IPS DF 4.7 (cell line): ENCODE measurements around the gene DYNC2H1.
A peak's percentile ranks its signal among the peaks of the same experiment; 100 is the strongest.

Experiments used
- DNase-seq: peaks from one replicate; pipeline ENCODE4 v3.0.0-alpha.2; 2013; ENCODE audit warnings: low spot score; ENCODE audit errors: extremely low read depth

The DYNC2H1 gene

GRCh38 chr11:103450241-103450640 is 341.0 kb downstream of the DYNC2H1 start:
- DNase-seq: no peak

- no peak for DNase-seq
Measured at GRCh38 chr11:103453126-103453525, 343.9 kb downstream of the DYNC2H1 start.

- no peak for DNase-seq
Measured at GRCh38 chr11:103453915-103454709, 344.9 kb downstream of the DYNC2H1 start.

GRCh38 chr11:103464420-103464819 is 355.2 kb downstream of the DYNC2H1 start:
- DNase-seq: no peak

GRCh38 chr11:103465555-103466140 is 356.4 kb downstream of the DYNC2H1 start:
- no peak for DNase-seq

GRCh38 chr11:103471546-103471945 is 362.3 kb downstream of the DYNC2H1 start:
- no peak for DNase-seq

GRCh38 chr11:103476874-103477273 is 367.6 kb downstream of the DYNC2H1 start:
- no peak for DNase-seq

GRCh38 chr11:103480421-103480820 is 371.2 kb downstream of the DYNC2H1 start:
- no peak for DNase-seq

GRCh38 chr11:103483996-103484395 is 374.8 kb downstream of the DYNC2H1 start:
- DNase-seq: no peak

- no peak for DNase-seq
Measured at GRCh38 chr11:103484545-103484944, 375.3 kb downstream of the DYNC2H1 start.

- no peak for DNase-seq
Measured at GRCh38 chr11:103486604-103487003, 377.4 kb downstream of the DYNC2H1 start.

- no peak for DNase-seq
Measured at GRCh38 chr11:103487113-103487512, 377.9 kb downstream of the DYNC2H1 start.

- no peak for DNase-seq
Measured at GRCh38 chr11:103488031-103488461, 378.8 kb downstream of the DYNC2H1 start.

- no peak for DNase-seq
Measured at GRCh38 chr11:103488579-103488978, 379.4 kb downstream of the DYNC2H1 start.

- peak; percentile 46 for DNase-seq
Measured at GRCh38 chr11:103491777-103492176, 382.6 kb downstream of the DYNC2H1 start.

GRCh38 chr11:103494491-103494890 is 385.3 kb downstream of the DYNC2H1 start:
- no peak for DNase-seq

GRCh38 chr11:103497268-103497667 is 388.0 kb downstream of the DYNC2H1 start:
- DNase-seq: no peak

GRCh38 chr11:103499710-103500340 is 390.6 kb downstream of the DYNC2H1 start:
- no peak for DNase-seq

GRCh38 chr11:103515283-103515682 is 406.1 kb downstream of the DYNC2H1 start:
- DNase-seq: no peak

GRCh38 chr11:103520792-103521191 is 411.6 kb downstream of the DYNC2H1 start:
- no peak for DNase-seq

- DNase-seq: no peak
Measured at GRCh38 chr11:103525069-103525468, 415.8 kb downstream of the DYNC2H1 start.

GRCh38 chr11:103528046-103528445 is 418.8 kb downstream of the DYNC2H1 start:
- no peak for DNase-seq
